Astrocyte (in vitro differentiated cells and primary cell): ENCODE results near the gene TOMM5. TPM values are rescaled to one million over a fixed set of nuclear protein-coding genes. Genes with fewer than 3 reads are reported as not detected.

Experiments
- DNase-seq: peaks from one replicate; pipeline ENCODE4 v3.0.0-alpha.2; 2010; ENCODE audit warnings: low read depth
- FAIRE-seq: peaks from 2 replicates; lab custom pipeline; 2011; peaks lifted over from hg19 to GRCh38; lab: Jason Lieb, UNC
- H2AFZ ChIP-seq: 2 replicates; pipeline ENCODE4 v1.6.0; 2012; ENCODE audit warnings: low read depth, low read length, inconsistent platforms
- H3K27ac ChIP-seq: 2 replicates; pipeline ENCODE4 v1.5.1; 2011; ENCODE audit warnings: low read depth, low read length, inconsistent platforms
- H3K27me3 ChIP-seq: 2 replicates; pipeline ENCODE4 v1.6.0; 2011; ENCODE audit warnings: low read length, inconsistent platforms; ENCODE audit not compliant: insufficient read depth
- H3K36me3 ChIP-seq: 2 replicates; pipeline ENCODE4 v1.5.1; 2011; ENCODE audit warnings: low read length, inconsistent platforms; ENCODE audit not compliant: insufficient read depth
- H3K4me1 ChIP-seq: 2 replicates; pipeline ENCODE4 v1.5.1; 2011; ENCODE audit warnings: low read length, inconsistent platforms; ENCODE audit not compliant: insufficient read depth
- H3K4me2 ChIP-seq: 2 replicates; pipeline ENCODE4 v1.6.0; 2012; ENCODE audit warnings: low read length, inconsistent platforms
- H3K4me3 ChIP-seq: 2 replicates; pipeline ENCODE4 v1.5.1; 2011; ENCODE audit warnings: low read depth, mild to moderate bottlenecking, low read length, inconsistent platforms; ENCODE audit not compliant: insufficient read depth
- H3K79me2 ChIP-seq: 2 replicates; pipeline ENCODE4 v1.6.0; 2012; ENCODE audit warnings: mild to moderate bottlenecking, low read length, inconsistent platforms; ENCODE audit not compliant: insufficient read depth
- H3K9ac ChIP-seq: 2 replicates; pipeline ENCODE4 v1.6.0; 2012; ENCODE audit warnings: mild to moderate bottlenecking, low read length, inconsistent platforms
- H3K9me3 ChIP-seq: 2 replicates; pipeline ENCODE4 v1.5.1; 2012; ENCODE audit warnings: low read depth, mild to moderate bottlenecking, low read length, inconsistent platforms; ENCODE audit not compliant: insufficient read depth
- H4K20me1 ChIP-seq: 2 replicates; pipeline ENCODE4 v1.6.0; 2012; ENCODE audit warnings: low read length, inconsistent platforms; ENCODE audit not compliant: insufficient read depth
- H3K27ac Mint-ChIP-seq: one replicate; pipeline ENCODE4 v1.8.0; 2021; ENCODE audit warnings: mild to moderate bottlenecking, mixed read lengths; ENCODE audit not compliant: unreplicated experiment
- H3K27me3 Mint-ChIP-seq: one replicate; pipeline ENCODE4 v1.8.0; 2021; ENCODE audit warnings: low read depth, mixed read lengths; ENCODE audit not compliant: unreplicated experiment
- H3K36me3 Mint-ChIP-seq: one replicate; pipeline ENCODE4 v1.8.0; 2021; ENCODE audit warnings: low read depth, mixed read lengths; ENCODE audit not compliant: unreplicated experiment
- H3K4me1 Mint-ChIP-seq: one replicate; pipeline ENCODE4 v1.8.0; 2021; ENCODE audit warnings: low read depth, mixed read lengths; ENCODE audit not compliant: unreplicated experiment
- H3K4me3 Mint-ChIP-seq: one replicate; pipeline ENCODE4 v1.8.0; 2021; ENCODE audit warnings: mild to moderate bottlenecking, moderate library complexity, mixed read lengths; ENCODE audit not compliant: unreplicated experiment
- H3K9me3 Mint-ChIP-seq: one replicate; pipeline ENCODE4 v1.8.0; 2021; ENCODE audit warnings: mild to moderate bottlenecking, mixed read lengths; ENCODE audit not compliant: unreplicated experiment
- CTCF ChIP-seq: IDR thresholded peaks from 2 replicates; pipeline ENCODE4 v1.5.1; 2011; ENCODE audit warnings: low read depth, mild to moderate bottlenecking, inconsistent platforms, low read length, moderate library complexity; ENCODE audit not compliant: insufficient read depth
- EZH2 ChIP-seq: IDR thresholded peaks from 2 replicates; pipeline ENCODE4 v1.6.1; 2012; ENCODE audit warnings: mild to moderate bottlenecking, low read length, inconsistent platforms; ENCODE audit not compliant: insufficient read depth
- total RNA-seq: library from RNA; stranded (reverse); gene quantifications from 2 replicates; pipeline ENCODE4 v1.2.1, GENCODE V29; 2021

Gene TOMM5
- total RNA-seq, 1 donor from 2014 or later, result 137 TPM

- Mint-ChIP-seq H3K4me1 (peaks cover 5% of the 10 kb centered on the region), H3K36me3 (peaks cover 24% of the 10 kb centered on the region), H3K27ac (no peak overlapping the region), H3K4me3 (no peak overlapping the region), H3K27me3 (no peaks in the 10 kb centered on the region), H3K9me3 (no peaks in the 10 kb centered on the region)
- H3K27ac ChIP-seq, result no peak overlapping the region
- H3K4me1 ChIP-seq, result no peaks in the 10 kb centered on the region
- H3K9me3 ChIP-seq, result no peaks in the 10 kb centered on the region
- H3K9ac ChIP-seq, result no peak overlapping the region
- FAIRE-seq (no peak), DNase-seq (no peak)
- H3K79me2 ChIP-seq, result no peaks in the 10 kb centered on the region
- H3K4me3 ChIP-seq, result no peak overlapping the region
- no peak overlapping the region for H3K4me2 ChIP-seq
- TF ChIP-seq EZH2, result no peak
- no peak for TF ChIP-seq CTCF
- peaks cover 6% of the 10 kb centered on the region for H4K20me1 ChIP-seq
- peaks cover 10% of the 10 kb centered on the region for H3K36me3 ChIP-seq
- no peaks in the 10 kb centered on the region for H3K27me3 ChIP-seq
- H2AFZ ChIP-seq, result no peak overlapping the region
These were observed 52.8 kb downstream of the TOMM5 start for GRCh38 chr9:37539634-37540033.

Other genes starting within 250 kb of the TOMM5 start
- 82.1 and 88.1 TPM in 2 replicates for gene GRHPR, start 169.9 kb downstream of the TOMM5 start, total RNA-seq
- 11.3 and 12.3 TPM in 2 replicates for gene ZBTB5, start 127.1 kb downstream of the TOMM5 start, total RNA-seq
- 20.5 and 23.2 TPM in 2 replicates for gene POLR1E, start 106.6 kb downstream of the TOMM5 start, total RNA-seq
- gene FBXO10, start 16.2 kb downstream of the TOMM5 start, total RNA-seq, result 11.7 and 12.7 TPM in 2 replicates
- 0.05 and 0.07 TPM in 2 replicates for gene FRMPD1, start 58.4 kb upstream of the TOMM5 start, total RNA-seq
- gene TRMT10B, start 161.2 kb upstream of the TOMM5 start, total RNA-seq, result 4.2 and 6.2 TPM in 2 replicates
- gene EXOSC3, start 192.5 kb upstream of the TOMM5 start, total RNA-seq, result 24.6 and 30.7 TPM in 2 replicates
- 22.3 and 24.2 TPM in 2 replicates for gene DCAF10, start 208.2 kb upstream of the TOMM5 start, total RNA-seq